HG03097 (cell line): Measurements from ENCODE around the gene PROSER3.
"Not testable (repeated sequence)": the region's sequence is repeated elsewhere in the genome, so short reads cannot be mapped to it uniquely, and the experiment has no call there.

ENCODE experiments used
- ATAC-seq: cut with Tn5 transposase; IDR thresholded peaks from one replicate; pipeline ENCODE4 v1.9.1; 2021; ENCODE audit not compliant: unreplicated experiment, low FRiP score

PROSER3 gene

DNA sequence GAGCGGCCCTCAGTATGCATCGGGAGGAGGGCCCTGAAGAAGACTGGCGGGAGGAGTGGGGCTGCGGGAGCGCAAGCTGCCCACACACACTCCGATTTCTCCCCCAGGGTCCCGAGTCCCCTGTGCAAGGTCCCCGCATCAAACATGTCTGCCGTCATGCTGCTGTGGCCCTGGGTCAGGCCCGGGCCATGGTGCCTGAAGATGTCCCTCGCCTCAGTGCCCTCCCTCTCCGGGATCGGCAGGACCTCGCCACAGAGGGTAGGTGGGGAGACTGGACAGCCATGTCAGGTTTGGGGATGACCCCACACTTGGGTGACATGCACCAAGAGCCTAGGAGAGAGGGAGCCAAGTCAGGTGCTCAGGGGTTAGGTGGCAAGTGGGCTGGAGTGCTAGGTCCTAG is 35.5 kb upstream of the PROSER3 start:
- ATAC-seq, result no peak

DNA sequence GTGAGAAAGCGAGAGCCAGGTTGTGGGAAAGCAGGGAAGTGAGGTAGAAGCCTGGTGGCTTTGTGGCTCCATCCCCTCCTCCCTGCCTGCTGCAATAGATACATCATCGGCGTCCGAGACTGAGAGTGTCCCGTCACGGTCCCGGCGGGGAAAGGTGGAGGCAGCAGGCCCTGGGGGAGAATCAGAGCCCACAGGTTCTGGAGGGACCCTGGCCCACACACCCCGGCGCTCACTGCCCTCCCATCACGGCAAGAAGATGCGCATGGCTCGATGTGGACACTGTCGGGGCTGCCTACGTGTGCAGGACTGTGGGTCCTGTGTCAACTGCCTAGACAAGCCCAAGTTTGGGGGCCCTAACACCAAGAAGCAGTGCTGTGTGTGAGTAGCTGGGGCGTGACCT is 35.1 kb upstream of the PROSER3 start:
- ATAC-seq, result no peak

DNA sequence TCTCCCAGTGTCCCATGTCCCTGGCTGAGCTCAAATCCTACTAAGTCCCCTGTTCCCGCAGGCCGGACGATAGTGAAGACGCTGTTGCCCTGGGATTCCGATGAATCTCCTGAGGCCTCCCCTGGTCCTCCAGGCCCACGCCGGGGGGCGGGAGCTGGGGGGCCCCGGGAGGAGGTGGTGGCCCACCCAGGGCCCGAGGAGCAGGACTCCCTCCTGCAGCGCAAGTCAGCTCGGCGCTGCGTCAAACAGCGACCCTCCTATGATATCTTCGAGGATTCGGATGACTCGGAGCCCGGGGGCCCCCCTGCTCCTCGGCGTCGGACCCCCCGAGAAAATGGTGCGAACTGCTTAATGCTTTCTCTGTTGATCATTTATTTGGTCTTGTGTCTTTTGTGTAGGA is 34.3 kb upstream of the PROSER3 start:
- no peak for ATAC-seq

DNA sequence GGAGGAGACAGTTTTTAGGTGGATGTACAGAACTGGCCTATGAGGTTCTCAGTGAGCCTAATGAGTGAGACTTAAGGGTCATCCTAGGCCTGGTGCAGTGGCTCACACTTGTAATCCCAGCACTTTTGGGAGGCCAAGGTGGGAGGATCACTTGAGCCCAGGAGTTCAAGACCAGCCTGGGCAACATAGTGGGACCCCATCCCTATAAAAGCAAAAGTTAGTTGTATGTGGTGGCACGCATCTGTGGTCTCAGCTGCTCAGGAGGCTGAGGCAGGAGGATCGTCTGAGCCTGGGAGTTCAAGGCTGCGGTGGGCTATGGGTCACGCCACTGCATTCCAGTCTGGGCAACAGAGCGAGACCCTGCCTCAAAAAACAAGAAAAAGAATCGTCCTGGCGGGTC is 33.8 kb upstream of the PROSER3 start:
- ATAC-seq, result not testable (repeated sequence)

DNA sequence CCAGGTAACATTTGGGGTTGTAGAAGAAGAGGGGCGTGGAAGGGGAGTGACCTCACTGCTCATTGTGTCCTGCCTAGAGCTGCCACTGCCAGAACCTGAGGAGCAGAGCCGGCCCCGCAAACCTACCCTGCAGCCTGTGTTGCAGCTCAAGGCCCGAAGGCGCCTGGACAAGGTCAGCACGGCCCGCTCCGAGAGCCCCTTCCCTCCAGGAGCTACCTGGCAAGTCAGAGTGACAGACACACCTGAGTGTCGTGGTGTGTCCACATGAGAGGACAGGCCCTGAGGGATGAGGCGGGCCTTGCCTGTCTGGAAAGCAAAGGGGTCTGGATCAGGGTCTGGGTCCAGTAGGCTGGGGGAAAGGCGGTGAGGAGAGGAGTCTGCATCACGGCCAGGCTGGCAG is 33.4 kb upstream of the PROSER3 start:
- ATAC-seq, result no peak

DNA sequence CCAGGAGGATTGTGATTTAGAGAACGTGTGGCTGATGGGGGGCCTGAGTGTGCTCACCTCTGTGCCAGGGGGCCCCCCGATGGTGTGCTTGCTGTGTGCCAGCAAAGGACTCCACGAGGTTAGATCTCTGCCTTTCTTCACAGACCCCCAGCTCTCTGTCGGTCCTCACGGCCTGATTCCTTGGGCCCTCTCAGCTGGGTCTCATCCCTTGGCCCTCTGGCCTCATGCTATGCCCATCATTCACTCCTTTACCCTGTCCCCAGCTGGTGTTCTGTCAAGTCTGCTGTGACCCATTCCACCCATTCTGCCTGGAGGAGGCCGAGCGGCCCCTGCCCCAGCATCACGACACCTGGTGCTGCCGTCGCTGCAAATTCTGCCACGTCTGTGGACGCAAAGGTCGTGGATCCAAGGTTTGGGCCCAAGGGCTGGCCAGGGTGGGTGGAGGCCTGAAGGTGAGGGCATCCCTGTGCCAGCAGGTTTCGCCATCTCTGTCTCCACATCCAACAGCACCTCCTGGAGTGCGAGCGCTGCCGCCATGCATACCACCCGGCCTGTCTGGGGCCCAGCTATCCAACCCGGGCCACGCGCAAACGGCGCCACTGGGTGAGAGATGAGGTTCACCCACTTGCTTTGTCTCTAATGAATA is 32.6 kb upstream of the PROSER3 start:
- ATAC-seq, result no peak

DNA sequence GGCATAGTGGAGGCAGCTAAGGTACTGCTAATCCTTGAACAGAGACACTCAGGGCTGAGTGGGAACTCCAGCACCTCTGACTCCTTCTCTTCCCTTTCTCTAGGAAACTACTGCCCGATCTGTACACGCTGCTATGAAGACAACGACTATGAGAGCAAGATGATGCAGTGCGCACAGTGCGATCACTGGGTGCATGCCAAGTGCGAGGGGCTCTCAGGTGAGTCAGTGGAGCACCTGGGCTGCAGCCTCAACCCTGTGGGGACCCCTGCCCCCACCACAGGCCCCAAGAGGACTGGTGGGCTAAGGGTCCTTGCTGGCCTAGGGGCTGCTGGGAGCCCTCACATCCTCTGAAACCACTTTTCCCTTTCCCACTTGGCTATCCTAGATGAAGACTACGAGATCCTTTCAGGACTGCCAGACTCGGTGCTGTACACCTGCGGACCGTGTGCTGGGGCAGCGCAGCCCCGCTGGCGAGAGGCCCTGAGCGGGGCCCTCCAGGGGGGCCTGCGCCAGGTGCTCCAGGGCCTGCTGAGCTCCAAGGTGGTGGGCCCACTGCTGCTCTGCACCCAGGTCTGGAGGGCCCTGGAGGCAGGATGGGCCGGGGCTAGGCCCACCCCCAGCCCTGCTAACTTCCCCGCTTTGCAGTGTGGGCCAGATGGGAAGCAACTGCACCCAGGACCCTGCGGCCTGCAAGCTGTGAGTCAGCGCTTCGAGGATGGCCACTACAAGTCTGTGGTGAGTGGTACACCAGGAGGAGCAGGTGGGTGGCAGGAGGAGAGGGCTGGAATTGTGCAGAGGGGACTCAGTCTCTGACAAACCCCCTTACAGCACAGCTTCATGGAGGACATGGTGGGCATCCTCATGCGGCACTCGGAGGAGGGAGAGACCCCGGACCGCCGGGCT is 30.7 kb upstream of the PROSER3 start:
- ATAC-seq, result no peak

DNA sequence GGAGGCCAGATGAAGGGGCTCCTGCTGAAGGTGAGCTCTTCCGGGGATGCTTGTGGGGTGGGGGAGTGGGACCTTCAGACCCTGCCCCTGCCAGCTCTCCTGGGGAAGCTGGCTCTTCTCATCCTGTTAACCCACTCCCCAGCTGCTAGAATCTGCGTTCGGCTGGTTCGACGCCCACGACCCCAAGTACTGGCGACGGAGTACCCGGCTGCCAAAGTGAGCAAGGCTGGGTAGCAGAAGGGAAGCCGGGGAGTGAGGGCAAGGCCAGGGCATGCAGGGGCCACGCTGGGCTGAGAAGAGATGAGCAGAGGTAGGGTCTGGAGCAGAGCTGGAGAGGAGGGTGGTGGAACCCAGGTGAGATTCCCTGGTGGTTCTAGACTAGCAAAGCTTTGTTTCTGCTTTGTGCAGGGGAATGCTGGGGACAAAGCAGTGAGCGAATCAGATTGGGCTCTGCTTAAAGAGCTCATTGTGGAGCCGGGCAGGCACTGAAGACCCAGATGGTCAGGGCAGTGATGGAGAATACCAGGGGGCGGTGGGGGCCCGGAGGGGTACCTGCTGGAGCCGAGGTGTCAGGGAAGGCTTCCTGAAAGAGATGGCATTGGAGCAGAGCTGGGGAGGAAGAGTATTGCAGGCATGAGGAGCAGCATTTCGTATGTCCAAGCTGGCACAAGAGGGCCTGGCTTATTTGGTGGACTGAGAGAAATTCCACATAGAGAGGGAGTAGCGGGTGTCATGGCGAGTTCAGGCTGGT is 29.8 kb upstream of the PROSER3 start:
- no peak for ATAC-seq

DNA sequence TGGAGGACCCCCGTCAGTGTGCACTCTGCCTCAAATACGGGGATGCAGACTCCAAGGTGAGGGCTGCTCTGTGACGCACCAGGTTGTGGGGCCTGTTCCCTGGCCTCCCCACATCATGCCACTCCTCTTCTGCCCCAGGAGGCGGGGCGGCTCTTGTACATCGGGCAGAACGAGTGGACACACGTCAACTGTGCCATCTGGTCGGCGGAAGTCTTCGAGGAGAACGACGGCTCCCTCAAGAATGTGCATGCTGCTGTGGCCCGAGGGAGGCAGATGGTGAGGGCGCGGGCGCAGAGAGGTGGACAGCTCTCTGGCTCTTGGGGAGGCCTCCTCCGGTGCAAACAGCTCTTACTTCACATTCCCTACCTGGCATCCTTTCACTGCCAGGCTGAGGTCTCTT is 29.0 kb upstream of the PROSER3 start:
- ATAC-seq, result no peak

DNA sequence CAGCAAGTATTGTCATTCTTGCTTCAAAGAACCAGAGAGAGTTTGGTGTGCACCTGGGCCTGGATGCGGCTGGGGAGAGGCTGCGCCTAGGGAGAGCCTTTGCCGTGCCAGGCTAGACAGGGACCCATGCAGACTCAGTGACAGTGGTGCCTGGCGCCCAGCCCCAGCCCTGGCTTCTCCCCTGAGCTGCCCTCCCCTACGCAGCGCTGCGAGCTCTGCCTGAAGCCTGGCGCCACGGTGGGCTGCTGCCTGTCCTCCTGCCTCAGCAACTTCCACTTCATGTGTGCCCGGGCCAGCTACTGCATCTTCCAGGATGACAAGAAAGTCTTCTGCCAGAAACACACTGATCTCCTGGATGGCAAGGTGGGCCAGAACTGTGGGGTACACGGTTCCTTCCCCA is 28.2 kb upstream of the PROSER3 start:
- ATAC-seq, result no peak

DNA sequence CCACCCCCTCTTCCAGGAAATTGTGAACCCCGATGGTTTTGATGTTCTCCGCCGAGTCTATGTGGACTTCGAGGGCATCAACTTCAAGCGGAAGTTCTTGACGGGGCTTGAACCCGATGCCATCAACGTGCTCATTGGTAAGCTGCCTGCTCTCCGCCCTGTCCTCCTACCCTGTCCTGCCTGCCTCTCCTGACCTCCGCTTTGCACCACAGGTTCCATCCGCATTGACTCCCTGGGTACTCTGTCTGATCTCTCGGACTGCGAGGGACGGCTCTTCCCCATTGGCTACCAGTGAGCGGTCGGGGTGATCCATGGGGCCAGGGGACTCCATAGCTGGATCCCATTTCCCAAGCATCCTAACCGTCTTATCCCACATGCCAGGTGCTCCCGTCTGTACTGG is 27.6 kb upstream of the PROSER3 start:
- ATAC-seq, result no peak

DNA sequence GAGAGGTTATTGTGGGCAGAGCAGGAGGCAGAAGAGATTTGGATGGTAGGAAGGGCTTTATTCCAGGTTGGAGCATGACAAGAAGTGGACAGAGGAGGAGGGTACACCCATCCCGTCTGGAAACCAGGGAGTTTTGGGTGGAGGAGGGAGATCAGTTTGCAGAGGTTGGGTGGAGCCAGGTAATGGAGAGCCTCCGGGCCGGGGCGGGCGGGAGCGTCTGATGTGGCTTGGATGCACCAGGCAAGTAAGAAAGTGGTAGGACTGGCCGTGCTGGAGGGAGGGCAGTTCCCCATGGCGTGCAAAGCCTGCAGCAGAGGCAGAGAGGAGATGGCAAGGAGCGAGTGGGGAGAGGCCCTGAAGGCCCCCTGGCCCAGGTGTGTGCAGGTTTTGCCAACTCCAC is 26.6 kb upstream of the PROSER3 start:
- ATAC-seq, result no peak

DNA sequence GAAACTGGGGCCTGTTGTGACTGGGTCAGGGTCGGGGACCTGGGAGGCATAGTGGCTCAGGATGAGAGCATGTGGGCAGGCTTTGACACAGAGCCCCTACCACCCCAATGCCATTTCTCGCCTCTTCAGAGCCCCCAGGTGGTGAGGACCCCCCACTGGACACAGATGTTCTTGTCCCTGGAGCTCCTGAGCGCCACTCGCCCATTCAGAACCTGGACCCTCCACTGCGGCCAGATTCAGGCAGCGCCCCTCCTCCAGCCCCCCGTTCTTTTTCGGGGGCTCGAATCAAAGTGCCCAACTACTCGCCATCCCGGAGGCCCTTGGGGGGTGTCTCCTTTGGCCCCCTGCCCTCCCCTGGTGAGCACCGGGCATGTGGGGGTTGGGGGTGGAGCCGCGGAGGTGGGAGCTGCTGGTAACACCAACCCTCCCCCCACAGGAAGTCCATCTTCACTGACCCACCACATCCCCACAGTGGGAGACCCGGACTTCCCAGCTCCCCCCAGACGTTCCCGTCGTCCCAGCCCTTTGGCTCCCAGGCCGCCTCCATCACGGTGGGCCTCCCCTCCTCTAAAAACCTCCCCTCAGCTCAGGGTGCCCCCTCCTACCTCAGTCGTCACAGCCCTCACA is 26.1 kb upstream of the PROSER3 start:
- ATAC-seq, result no peak

DNA sequence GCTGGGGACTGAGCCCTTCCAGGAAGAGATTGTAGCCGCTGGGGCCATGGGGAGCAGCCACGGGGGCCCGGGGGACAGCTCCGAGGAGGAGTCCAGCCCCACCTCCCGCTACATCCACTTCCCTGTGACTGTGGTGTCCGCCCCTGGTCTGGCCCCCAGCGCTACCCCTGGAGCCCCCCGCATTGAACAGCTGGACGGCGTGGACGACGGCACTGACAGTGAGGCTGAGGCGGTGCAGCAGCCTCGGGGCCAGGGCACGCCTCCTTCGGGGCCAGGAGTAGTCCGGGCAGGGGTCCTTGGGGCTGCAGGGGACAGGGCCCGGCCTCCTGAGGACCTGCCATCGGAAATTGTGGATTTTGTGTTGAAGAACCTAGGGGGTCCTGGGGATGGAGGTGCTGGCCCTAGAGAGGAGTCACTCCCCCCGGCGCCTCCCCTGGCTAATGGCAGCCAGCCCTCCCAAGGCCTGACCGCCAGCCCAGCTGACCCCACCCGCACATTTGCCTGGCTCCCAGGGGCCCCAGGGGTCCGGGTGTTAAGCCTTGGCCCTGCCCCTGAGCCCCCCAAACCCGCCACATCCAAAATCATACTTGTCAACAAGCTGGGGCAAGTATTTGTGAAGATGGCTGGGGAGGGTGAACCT is 25.3 kb upstream of the PROSER3 start:
- no peak for ATAC-seq

DNA sequence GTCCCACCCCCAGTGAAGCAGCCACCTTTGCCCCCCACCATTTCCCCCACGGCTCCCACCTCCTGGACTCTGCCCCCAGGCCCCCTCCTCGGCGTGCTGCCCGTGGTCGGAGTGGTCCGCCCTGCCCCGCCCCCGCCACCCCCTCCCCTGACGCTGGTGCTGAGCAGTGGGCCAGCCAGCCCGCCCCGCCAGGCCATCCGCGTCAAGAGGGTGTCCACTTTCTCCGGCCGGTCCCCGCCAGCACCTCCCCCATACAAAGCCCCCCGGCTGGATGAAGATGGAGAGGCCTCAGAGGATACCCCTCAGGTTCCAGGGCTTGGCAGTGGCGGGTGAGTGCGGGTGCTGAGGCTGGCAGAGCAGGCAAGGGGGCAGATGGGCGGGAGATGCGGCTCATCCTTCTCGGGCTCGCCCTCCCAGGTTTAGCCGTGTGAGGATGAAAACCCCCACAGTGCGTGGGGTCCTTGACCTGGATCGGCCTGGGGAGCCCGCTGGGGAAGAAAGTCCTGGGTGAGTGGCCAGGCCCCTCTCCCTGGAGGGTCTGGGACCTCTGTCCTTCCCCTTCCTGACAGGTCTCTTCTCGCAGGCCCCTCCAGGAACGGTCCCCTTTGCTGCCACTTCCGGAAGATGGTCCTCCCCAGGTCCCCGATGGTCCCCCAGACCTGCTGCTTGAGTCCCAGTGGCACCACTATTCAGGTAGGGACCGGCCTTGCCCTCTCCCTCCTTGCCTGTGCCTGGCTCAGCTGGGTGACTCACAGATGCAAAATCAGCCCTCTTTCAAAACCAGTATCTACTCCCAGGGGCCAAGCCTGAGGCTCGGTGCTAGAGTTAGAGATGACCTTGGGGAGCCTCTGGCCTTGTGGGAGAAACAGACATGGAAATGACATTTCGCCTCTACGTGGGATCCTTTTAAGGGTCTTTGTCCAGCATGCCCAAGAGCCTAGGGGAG is 24.5 kb upstream of the PROSER3 start:
- ATAC-seq, result no peak

DNA sequence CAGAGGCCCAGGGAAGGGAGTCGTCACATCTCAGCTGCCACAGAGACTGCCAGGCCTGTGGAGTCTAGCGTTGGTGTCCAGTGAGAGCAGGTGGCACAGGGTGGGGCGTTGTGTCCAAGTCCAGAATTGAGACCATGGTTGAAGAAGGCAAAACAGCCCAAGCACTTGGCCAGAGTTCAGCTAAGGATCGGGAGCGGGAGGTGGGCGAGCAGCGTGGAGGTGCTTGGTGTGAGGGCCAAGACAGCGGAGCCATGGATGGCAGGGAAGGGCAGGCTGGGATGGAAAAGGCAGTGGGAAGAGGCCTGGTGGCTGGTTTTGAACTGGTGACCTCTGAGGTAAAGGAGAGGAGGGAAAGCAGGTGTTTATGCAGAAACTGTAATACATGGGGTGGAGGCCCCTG is 23.7 kb upstream of the PROSER3 start:
- no peak for ATAC-seq

DNA sequence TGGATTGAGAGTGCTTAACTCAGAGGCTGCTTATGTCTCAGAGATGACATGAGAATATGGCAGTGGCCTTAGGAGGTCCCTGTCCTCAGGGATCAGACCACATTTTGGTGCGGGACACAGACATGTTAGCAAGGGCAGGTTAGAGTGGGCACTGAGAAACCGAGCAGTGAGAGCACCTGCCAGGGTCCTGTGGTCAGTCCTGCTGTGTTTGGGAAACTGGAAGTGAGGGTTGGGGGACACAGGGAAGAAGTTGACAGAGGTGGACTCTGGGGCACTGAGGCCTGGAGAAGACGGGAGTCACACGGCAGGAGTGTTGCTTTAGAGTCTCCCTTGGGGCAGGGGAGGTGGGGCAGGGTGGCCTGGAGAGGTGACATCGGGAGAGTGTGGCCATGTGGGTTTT is 23.1 kb upstream of the PROSER3 start:
- ATAC-seq, result no peak

DNA sequence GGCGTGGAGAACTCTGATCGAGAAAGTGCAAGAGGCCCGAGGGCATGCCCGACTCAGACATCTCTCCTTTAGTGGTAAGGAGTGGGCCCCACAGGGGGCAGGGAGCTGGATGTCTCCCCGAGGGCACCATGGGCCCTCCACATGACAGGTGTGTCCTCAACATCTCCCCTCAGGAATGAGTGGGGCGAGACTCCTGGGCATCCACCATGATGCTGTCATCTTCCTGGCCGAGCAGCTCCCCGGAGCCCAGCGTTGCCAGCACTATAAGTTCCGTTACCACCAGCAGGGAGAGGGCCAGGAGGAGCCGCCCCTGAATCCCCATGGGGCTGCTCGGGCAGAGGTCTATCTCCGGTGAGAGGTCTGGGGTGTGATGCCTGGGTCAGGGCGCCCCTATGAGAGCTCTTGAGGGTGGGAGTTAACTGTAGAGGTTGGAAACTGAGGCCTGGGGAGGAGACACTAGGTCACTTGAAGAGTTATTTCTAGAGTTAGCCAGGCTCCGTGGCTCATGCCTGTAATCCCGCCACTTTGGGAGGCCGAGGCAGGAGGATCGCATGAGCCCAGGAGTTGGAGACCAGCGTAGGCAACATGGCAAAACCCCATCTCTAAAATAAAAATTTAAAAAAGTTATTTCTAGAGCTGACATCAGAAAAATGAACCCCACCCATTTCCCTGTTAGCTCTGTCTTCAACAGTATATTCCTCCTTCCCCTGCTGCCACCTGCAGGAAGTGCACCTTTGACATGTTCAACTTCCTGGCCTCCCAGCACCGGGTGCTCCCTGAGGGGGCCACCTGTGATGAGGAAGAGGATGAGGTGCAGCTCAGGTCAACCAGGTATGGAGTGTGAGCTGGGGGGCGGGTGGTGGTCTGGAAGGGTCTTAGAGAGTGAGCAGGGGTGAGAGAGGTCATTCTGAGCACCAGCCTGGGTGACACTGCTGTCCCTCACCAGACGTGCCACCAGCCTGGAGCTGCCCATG is 20.8 kb upstream of the PROSER3 start:
- ATAC-seq, result no peak
